NCI-H146 treated with DMSO at 0.1 percent for 48 hours (cell line): ENCODE results near the gene PTCD1.
"Not testable (repeated sequence)": the region's sequence is repeated elsewhere in the genome, so short reads cannot be mapped to it uniquely, and the experiment has no call there.

Experiments
- DNase-seq: peaks from one replicate; lab custom pipeline; 2025; ENCODE audit not compliant: unreplicated experiment; lab: John Stamatoyannopoulos, UW

Gene PTCD1

DNA sequence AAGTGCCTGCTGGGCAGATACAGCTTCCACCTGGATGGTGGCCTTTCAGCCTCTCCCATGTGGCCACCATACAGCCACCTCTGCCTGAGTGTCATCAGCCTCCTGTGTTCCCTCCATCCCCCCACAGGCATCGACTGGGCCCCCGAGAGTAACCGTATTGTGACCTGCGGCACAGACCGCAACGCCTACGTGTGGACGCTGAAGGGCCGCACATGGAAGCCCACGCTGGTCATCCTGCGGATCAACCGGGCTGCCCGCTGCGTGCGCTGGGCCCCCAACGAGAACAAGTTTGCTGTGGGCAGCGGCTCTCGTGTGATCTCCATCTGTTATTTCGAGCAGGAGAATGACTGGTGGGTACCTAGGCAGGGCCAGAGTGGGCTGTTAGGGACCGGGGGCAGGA lies 50.7 kb downstream of the PTCD1 start:
- no peak for DNase-seq

DNA sequence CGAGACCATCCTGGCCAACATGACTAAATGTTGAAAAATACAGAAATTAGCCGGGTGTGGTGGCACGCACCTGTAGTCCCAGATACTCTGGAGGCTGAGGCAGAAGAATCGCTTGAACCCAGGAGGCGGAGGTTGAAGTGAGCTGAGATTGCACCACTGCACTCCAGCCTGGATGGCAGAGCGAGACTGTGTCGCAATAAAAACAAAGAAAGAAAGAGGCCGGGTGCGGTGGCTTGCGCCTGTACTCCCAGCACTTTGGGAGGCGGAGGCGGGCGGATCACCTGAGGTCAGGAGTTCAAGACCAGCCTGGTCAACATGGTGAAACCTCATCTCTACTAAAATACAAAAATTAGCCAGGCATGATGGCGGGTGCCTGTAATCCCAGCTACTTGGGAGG lies 51.4 kb downstream of the PTCD1 start:
- DNase-seq, result not testable (repeated sequence)

DNA sequence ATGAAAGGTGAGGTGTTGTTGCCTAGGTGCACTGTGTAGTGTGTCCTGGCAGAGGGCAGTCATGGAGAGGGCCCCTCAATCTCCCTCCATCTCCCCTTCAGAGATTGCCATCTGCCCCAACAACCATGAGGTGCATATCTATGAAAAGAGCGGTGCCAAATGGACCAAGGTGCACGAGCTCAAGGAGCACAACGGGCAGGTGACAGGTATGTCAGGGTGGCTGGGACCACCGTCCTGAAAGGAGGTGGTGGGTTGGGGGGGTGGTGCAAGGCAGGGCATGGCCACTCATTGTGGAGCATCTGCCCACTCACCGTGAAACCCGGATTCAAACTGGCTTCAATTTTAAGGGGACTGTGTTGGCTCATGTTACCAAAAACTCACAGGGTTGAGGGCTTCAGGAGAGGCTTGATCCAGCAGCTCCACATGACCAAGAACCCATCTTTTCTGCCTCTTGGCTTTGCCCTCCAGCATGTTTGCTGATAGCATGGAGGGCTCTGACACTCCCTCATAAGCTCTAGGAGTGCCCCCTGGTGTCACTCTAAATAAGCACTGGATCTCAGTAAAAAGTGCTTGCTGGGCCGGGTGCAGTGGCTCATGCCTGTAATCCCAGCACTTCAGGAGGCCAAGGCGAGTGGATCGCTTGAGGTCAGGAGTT lies 51.9 kb downstream of the PTCD1 start:
- DNase-seq, result no peak

DNA sequence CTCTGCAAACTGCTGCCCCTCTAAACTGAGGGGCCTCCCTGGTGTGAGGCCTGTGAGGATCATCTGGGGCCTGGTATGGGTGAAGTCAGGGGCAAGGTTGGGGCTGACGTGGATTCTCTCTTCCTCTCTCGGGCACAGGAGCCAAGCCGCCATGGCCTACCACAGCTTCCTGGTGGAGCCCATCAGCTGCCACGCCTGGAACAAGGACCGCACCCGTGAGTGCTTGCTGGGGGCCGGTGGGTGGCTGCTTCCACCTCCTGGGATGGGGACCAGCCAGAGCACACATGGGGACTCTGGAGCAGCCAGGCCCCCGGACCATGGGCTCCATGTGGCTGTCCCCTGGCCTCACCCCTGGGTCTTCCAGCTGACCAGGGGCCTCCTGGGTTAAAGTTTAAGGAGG lies 53.0 kb downstream of the PTCD1 start:
- DNase-seq, result no peak

- no peak for DNase-seq
These were observed 54.1 kb downstream of the PTCD1 start for GRCh38 chr7:99384523-99384922.

DNA sequence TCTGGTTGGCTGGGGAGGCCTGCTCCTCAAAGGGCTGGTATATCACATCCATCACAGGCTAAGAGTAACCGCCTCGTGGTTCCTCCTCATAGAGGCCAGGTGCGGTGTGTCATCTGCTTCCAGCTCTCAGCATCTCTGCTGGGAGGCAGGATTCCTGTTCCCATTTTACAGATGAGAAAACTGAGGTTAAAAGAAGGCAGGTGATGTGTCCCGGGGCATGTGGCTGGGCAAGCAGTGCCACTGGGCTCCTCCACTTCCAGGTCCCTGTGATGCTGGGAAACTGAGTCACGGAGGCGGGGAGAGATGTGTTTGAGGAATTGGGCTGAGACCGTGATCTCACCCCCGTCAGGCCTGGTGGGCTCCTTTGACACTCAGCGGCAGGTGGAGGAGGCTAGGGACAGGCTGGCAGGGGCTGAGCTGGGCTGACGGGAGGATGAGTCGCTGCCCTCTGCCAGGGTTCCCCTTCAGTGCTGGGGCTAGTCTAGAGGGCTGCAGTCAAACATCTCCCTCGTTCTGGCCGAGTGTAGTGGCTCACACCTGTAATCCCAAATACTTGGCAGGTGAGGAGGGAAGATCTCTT lies 54.7 kb downstream of the PTCD1 start:
- DNase-seq, result no peak

DNA sequence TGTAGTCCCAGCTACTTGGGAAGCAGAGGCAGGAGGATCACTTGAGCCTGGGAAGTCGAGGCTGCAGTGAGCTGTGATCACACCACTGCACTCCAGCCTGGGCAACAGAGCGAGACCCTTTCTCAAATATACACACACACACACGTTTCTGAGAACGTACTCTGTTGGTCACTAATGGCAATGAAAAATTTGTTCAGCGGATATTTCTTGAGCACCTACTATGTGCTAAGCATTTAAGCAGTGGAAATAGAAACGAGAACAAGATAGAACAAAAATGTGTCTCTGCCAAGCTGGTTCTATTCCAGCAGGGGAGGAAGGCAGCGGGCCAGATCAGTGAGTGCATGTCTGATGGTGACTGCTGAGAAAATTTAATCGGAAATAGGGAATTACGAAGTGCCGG lies 55.4 kb downstream of the PTCD1 start:
- no peak for DNase-seq

- DNase-seq, result no peak
These were observed 56.9 kb downstream of the PTCD1 start for GRCh38 chr7:99381664-99382075.

DNA sequence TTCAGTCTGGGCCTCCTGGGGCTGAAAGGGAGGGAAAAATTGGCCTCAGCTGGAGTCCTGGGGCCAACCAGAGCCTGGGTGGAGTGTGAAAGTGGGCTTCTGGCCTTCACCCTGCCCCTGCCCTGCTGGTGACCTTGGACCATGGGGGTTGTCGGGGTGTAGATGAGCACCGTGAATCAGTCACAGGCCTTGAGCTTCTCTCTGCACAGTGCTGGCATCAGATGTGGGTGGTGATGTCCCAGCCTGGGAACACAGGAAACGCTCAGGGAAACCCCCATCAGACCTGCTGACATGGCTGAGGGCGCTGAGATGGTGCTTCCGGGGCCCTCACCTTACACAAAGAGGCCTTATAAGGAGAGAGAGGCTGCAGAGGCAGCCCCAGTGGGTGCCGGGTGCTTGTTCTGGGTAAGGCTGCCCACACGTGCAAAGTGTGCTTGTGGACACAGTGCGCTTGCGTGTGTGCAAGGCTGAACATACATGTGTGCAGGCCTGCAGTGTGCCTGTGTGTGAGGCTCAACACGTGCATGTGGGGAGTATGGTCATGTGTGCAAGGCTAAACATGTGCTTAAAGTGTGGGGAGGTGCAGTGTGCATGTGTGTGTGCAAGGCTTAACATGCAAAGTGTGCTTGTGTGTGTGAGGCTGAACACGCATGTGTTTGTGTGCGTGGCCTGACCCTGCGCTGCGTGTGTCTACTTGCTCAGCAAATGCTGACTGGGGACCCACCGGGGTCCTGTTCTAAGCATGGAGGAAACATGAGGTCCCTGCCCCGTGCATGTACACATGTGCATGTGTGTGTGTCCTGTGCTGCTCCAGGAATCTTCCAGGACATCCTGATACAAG lies 57.6 kb downstream of the PTCD1 start:
- no peak for DNase-seq

DNA sequence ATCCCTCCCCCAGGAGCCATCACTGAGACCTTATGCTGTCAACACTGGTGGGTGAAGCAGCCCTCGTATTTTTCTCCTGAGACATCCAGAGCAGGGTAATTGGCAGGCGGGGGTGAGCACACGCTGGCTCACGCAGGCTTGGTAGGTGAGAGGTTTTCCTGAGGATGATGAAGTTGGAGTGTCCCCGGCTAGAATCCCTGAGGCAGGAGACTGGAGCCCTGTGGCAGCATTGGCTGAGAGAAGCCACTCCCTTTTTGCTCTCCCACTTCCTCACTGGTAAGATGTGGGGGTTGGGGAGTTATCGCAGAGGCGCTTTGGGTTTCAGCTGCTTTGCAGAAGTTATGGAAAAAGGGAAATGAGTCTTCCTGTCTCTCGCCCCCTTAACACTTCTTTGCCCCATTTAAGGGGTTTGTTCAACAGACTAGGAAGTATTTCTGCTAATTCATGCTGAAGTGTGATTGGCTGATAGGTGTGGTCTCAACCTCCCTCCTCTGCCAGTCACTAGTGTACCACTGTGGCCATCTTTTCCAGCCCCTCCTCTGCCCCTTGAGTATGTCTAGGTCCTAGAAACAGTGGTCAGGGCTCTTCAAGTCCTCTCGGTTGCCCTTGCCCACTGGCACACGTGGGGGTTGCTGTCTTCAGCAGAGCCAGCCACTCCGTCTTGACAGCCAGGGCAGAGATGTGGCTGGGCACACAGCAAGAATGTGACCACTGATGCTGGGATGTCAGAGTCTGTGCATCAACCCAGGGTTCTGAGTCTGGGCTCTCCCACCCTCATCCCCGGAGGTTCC lies 58.4 kb downstream of the PTCD1 start:
- no peak for DNase-seq

- DNase-seq, result not testable (repeated sequence)
These were observed 58.9 kb downstream of the PTCD1 start for GRCh38 chr7:99379693-99380031.

DNA sequence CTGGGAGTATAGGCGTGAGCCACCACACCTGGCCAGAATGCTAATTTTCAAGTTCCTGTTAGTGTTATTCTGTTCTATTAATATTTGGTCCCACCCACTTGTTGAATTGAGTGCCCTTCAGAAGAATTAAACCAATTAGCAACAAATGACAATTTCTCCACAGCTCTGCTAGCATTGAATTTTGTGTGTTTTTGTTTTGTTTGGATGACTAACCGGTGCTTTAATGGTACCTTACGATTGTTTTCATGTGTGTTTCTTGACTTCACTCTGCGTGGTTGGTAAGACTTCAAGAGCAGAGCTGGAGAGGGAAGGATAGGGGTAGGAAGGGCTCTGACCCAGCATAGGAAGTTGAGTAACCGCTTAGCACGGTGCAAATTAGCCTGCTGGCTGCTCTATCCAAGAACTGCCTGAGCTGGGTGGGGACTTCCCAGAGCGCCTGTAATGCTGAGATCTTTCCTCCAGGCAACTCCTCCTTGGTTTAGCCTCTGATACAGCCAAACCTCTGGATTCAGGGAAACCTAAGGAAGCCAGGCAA lies 59.5 kb downstream of the PTCD1 start:
- no peak for DNase-seq

DNA sequence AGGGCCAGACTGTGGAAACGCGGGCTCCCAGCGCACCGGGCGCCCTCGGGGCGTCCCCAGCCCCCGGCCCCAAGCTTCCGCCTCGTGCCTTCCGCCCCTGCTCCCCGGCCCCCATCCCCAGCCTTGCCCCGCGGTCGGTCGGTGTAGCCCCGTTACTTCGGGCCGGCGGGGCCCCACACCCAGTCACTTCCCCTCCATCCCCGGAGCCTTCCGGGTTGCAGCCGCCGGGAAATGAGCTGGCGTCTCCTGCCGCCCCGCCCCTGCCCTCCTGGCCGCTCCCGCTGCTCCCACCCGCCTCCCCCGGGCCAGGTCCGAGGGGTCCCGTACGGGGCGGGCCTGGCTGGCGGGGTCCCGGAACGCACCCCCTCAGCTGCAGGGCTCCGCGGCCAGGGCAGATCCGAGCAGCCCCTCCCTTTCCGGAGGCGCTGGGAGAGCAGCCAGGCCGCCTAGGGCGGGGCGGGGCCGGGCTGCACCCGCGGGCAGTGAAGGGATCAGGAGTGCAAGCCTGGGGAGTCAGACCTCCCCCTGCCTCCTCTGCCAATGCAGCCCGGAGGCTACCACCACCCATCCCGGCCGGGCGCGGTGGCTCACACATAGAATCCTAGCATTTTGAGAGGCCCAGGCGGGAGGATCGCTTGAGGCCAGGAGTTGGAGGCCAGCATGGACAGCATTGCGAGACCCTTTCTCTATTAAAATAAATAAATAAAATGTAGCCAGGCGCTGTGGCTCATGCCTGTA lies 63.4 kb downstream of the PTCD1 start:
- DNase-seq, result peak; percentile 15

- no peak for DNase-seq
These were observed 64.2 kb downstream of the PTCD1 start, which contains the start of gene ARPC1B for GRCh38 chr7:99374111-99375064. Gene ARPC1B, plus strand, starts transcription at chr7:99374730. Its CDS starts 10,985 bp downstream, at chr7:99385715.

GRCh38 chr7:99373091-99374066 lies 65.2 kb downstream of the PTCD1 start:
- no peak for DNase-seq

- DNase-seq, result no peak
These were observed 66.1 kb downstream of the PTCD1 start for GRCh38 chr7:99372275-99373090.

DNA sequence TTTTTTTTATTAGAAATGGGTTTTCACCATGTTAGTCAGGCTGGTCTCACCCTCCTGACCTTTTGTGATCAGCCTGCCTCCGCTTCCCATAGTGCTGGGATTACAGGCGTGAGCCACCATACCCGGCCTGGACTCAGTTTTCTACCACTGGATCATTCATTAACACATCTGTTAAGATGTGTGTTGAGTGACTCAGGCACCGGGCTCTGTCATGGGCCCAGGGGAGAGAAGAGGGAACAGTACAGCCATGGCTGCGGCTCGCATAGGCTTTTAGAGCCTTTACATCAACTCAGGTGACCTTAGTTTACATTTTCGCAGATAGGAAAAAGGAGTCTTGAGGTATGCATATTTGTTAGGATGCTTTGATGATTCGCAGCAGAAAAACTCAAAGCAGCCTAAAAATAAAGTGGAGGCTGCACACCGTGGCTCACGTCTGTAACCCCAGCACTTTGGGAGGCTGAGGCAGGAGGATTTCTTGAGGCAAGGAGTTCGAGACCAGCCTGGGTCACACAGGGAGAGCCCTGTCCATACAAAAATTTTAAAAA lies 67.2 kb downstream of the PTCD1 start:
- DNase-seq, result no peak
